Measurements from ENCODE around the gene CDKL1.

DNA sequence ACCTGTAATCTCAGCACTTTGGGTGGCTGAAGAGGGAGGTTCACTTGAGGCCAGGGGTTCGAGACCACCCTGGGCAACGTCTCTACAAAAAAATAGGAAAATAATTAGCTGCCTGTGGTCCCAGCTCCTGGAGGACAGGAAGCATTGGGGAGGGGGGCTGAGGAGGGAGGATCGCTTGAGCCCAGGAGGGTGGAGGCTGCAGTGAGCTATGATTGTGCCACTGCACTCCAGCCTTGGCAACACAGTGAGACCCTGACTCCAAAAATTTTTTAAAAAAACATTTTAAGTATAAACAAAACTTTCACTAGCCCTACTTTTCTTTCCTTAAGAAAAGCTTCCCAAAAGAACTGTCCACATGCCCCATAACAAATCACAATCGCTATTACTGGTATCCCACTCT is 86.2 kb downstream of the CDKL1 start:
- no peak for TF ChIP-seq CTCF (conservative IDR thresholded peaks at IDR 0.05 in 1 of 2, IDR thresholded peaks at IDR 0.05 in 1 of 2; ENCODE audit: extremely low read depth in 1 of 2, insufficient read depth in 1 of 2, low read depth in 1 of 2, low read length in 2 of 2)
- TF ChIP-seq EZH2 (IDR thresholded peaks at IDR 0.05; ENCODE audit: borderline replicate concordance, low read length) = no peak

All from mammary epithelial cell (primary cell).